Activated CD8-positive, alpha-beta T cell treated with anti-CD3 and anti-CD28 coated beads for 36 hours (primary cell): Measurements from ENCODE around the gene ITGAD. TPM values are rescaled to one million over a fixed set of nuclear protein-coding genes. Genes with fewer than 3 reads are reported as not detected.

Experiments used
- ATAC-seq: fragments of 200-7000 bp; cut with Tn5 transposase; one replicate; pipeline ENCODE4 v1.10.0; 2021; ENCODE audit warnings: mild to moderate bottlenecking, moderate library complexity
- CTCF ChIA-PET: fragments of 350-600 bp; sonication (Branson Sonifier 250); formaldehyde crosslinking; loops from one replicate; lab custom pipeline; 2021; ENCODE audit warnings: antibody characterized with exemption; lab: Charles Lee
- POLR2A ChIA-PET: fragments of 350-600 bp; sonication (Branson Sonifier 250); formaldehyde crosslinking; loops from one replicate; lab custom pipeline; 2021; ENCODE audit warnings: antibody characterized with exemption; lab: Charles Lee
- DNase-seq: peaks from one replicate; pipeline ENCODE4 v3.0.0-alpha.2; 2020
- H3K27ac Mint-ChIP-seq: one replicate; pipeline ENCODE4 v1.8.0; 2021; ENCODE audit warnings: mild to moderate bottlenecking, mixed read lengths
- H3K27me3 Mint-ChIP-seq: one replicate; pipeline ENCODE4 v1.8.0; 2021; ENCODE audit warnings: mixed read lengths
- H3K36me3 Mint-ChIP-seq: one replicate; pipeline ENCODE4 v1.8.0; 2021; ENCODE audit warnings: low read depth, mixed read lengths
- H3K4me1 Mint-ChIP-seq: one replicate; pipeline ENCODE4 v1.8.0; 2021; ENCODE audit warnings: low read depth, mixed read lengths
- H3K4me3 Mint-ChIP-seq: one replicate; pipeline ENCODE4 v1.8.0; 2021; ENCODE audit warnings: mild to moderate bottlenecking, moderate library complexity, mixed read lengths
- H3K9me3 Mint-ChIP-seq: one replicate; pipeline ENCODE4 v1.8.0; 2021; ENCODE audit warnings: mixed read lengths
- intact Hi-C: fragments of 100-400 bp; cut with micrococcal nuclease; formaldehyde crosslinking; loops from one replicate; pipeline ENCODE4 v1.10.0; 2022
- total RNA-seq, 2 experiments: library from RNA; stranded (reverse); gene quantifications; one replicate each; pipeline ENCODE4 v1.2.3, GENCODE V29; 2021
- TF ChIP-seq, protein P1 (sequence below): fragments of 200-600 bp; IDR thresholded peaks from one replicate; pipeline ENCODE4 v1.8.0; 2022; ENCODE audit warnings: antibody characterized with exemption, mild to moderate bottlenecking

ITGAD gene
- total RNA-seq, 2 experiments from 2014 or later = not detected

DNA sequence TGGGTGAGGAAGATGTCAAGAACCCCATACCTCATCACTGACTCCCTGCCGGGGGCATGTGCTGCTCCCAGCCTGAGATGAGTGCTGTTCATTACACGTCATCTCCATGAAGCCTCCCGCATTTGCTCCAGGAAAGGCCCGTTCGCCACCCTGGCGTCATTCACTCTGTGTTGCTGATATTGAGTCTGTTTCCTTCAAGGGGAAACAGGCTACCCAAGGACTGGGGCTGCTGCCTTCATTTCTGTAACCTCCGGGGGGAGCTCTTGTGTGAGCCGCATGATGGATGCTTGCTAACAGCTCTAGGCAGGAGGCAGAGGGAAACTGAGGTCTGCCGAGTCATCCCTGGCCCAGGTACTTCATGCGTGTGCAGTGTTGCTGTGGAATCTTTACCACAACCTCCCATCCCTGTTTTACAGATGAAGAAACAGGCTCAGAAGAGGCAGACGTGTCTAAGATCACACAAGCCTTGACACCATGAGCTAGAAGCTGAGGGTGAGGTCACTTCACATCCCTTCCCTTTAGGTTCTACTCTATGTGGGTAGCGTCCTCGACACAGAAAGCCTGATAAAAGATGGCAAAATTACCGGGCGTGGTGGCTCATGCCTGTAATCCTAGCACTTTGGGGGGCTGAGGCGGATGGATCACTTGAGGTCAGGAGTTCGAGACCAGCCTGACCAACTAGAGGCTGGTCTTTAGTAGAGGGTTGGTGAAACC, 62.6 kb downstream of the ITGAD start:
- Mint-ChIP-seq H3K27ac (peak overlapping the region; percentile 70), H3K9me3 (no peaks in the 10 kb centered on the region), H3K4me3 (peak overlapping the region; percentile 89), H3K4me1 (peaks cover 49% of the 10 kb centered on the region), H3K27me3 (no peaks in the 10 kb centered on the region), H3K36me3 (peaks cover 33% of the 10 kb centered on the region)
- DNase-seq (peak; percentile 62), ATAC-seq (no peak)
- TF ChIP-seq, protein P1, sequence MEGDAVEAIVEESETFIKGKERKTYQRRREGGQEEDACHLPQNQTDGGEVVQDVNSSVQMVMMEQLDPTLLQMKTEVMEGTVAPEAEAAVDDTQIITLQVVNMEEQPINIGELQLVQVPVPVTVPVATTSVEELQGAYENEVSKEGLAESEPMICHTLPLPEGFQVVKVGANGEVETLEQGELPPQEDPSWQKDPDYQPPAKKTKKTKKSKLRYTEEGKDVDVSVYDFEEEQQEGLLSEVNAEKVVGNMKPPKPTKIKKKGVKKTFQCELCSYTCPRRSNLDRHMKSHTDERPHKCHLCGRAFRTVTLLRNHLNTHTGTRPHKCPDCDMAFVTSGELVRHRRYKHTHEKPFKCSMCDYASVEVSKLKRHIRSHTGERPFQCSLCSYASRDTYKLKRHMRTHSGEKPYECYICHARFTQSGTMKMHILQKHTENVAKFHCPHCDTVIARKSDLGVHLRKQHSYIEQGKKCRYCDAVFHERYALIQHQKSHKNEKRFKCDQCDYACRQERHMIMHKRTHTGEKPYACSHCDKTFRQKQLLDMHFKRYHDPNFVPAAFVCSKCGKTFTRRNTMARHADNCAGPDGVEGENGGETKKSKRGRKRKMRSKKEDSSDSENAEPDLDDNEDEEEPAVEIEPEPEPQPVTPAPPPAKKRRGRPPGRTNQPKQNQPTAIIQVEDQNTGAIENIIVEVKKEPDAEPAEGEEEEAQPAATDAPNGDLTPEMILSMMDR = peak; percentile 43
- POLR2A ChIA-PET = interaction anchor here (0.6 to 1.7 kb wide), 4 partner anchors 8 to 414 kb away, joined by 3 to 5 read pairs (median 3); no protein-coding TSS in a partner anchor
- intact Hi-C loops = loop anchor here (10.0 kb wide), 1 partner anchor 409 kb away; no protein-coding TSS in a partner anchor
- CTCF ChIA-PET = interaction anchor here (0.7 to 2.3 kb wide), 17 partner anchors 11 to 413 kb away, joined by 3 to 13 read pairs (median 4); partner anchors contain the start of genes RUSF1 and ZNF843

DNA sequence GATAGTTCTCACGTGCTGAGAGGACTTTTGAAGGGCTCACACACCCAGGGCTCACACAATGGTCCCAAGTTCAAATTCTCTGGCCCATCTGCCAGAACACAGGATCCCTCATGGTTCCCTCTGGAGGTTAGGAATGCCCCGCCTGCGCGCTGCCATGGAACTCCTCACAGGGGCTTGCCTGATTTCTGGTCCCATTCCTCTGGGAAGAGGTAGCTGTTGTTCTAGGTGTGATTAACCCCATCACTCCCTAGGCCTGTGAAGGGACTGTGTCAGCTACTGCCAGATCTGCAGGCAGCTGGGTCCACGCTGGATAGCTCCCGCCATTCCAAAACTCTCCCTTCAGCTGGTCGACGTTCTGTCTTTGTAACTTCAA, 63.8 kb downstream of the ITGAD start:
- ATAC-seq = no peak
- intact Hi-C loops = loop anchor here (10.0 kb wide), 1 partner anchor 408 kb away; no protein-coding TSS in a partner anchor
- Mint-ChIP-seq H3K4me1 (peaks cover 49% of the 10 kb centered on the region), H3K4me3 (peak overlapping the region; percentile 89), H3K27me3 (no peaks in the 10 kb centered on the region), H3K36me3 (peaks cover 33% of the 10 kb centered on the region), H3K9me3 (no peaks in the 10 kb centered on the region), H3K27ac (no peak overlapping the region)
- DNase-seq = no peak
- ChIA-PET CTCF (interaction anchor here (1.3 to 5.1 kb wide), 5 partner anchors 14 to 412 kb away, joined by 3 to 70 read pairs (median 17); partner anchors contain the start of genes TGFB1I1 and ZNF843), POLR2A (interaction anchor here (1.7 to 4.8 kb wide), 5 partner anchors 20 to 413 kb away, joined by 3 to 26 read pairs (median 6); partner anchors contain the start of gene FUS)
- TF ChIP-seq, protein P1 = no peak

DNA sequence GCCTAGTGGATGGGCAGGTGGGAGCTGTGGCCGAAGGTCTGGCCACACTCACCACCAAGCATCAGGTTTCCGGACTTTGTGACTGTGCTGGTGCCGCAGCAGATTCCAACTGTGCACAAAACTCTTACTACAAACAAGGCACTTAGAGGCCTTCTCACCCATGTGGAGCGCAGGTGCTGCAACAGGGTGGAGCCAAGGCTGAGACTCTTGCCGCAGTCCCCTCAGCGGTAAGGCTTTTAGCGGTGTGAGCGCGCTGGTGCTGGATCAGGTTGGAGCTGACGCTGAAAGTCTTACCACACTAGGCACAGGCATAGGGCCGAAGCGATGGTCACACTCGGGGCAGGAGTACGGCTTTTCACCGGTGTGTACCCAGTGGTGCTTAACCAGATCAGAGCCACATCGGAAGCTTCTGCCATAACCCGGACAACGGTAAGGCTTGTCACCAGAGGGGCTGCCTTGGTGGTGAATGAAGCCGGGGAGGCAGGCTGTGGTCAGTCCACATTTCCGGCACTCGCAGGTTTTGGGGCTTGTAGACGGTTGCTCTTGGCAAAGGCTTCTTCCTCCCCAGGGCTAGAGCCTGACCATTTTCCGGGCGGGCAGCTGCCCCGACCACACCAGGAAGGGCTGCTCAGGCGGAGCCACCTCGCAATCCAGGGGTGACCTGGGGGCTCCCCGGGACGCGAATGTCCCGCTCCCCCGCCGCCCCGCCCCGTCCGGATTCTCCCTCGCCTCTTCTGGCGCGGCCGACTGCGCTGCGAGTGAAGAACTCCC, 65.1 kb downstream of the ITGAD start:
- Mint-ChIP-seq H3K27ac (peak overlapping the region; percentile 97), H3K27me3 (no peaks in the 10 kb centered on the region), H3K9me3 (no peaks in the 10 kb centered on the region), H3K4me1 (peaks cover 44% of the 10 kb centered on the region), H3K36me3 (peaks cover 33% of the 10 kb centered on the region), H3K4me3 (peak overlapping the region; percentile 89)
- intact Hi-C loops = loop anchor here (10.0 kb wide), 1 partner anchor 407 kb away; no protein-coding TSS in a partner anchor
- peak; percentile 77 for DNase-seq
- CTCF ChIA-PET = interaction anchor here (0.7 to 5.1 kb wide), 11 partner anchors 10 to 414 kb away, joined by 3 to 70 read pairs (median 5); partner anchors contain the start of genes TGFB1I1, ZNF646, ZNF668 and ZNF843
- TF ChIP-seq, protein P1 = no peak
- POLR2A ChIA-PET = interaction anchor here (0.5 to 4.8 kb wide), 27 partner anchors 10 to 501 kb away, joined by 3 to 26 read pairs (median 4); partner anchors contain the start of genes FUS, PYDC1, RUSF1 and SETD1A
- peak; percentile 3 for ATAC-seq

DNA sequence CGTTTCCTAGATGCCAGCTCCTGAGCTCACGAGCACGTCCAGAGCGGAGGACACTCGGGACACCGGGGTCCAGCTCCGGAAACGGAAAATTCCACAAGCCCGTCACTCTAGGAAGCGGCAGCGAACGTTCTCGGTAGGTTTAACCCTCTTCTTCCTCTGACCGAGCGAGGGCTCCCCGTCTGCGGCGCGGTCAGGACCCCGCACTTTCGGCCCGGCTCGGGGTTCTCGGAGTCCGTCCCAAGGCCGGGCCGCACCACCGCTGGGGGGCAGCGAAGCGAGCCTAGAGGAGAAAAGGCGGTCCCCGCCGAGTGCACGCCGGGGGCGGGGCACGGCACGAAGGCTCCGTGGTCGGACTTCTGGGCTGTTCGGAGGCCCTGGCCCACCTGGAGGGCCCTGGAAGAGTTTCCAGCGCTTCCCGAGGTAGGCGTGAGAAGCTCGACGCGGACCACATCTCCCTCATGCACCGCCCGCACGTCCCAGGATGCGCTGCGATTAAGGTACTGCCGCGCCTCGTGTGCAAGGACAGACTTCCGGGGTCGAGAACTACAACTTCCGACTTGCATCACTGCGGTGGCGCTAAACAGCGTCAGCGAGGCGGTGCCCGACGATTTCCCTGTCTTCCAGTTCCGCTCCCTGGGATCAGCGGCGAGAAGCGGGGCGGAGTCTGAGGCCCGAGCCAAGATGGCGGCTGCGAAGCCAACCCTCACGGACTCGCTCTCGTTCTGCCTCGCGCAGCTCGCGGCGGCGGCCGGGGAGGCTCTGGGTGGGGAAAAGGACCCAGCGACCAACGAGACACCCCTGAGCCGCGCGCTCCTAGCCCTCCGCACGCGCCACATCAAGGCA, 65.9 kb downstream of the ITGAD start, which contains the start of gene ARMC5:
Gene ARMC5 (plus strand): TSS at position 658 of the 843 bp plus-strand sequence. CDS start 24 bp downstream, at position 682.
- ATAC-seq = peak; percentile 77
- ChIA-PET POLR2A (interaction anchor here (0.5 to 4.8 kb wide), 24 partner anchors 11 to 502 kb away, joined by 3 to 26 read pairs (median 4); partner anchors contain the start of genes FUS, PYDC1, RUSF1 and SETD1A), CTCF (interaction anchor here (0.9 to 5.1 kb wide), 19 partner anchors 8 to 505 kb away, joined by 3 to 70 read pairs (median 7); partner anchors contain the start of genes RUSF1, TGFB1I1, ZNF267 and ZNF646)
- peak; percentile 98 for DNase-seq
- H3K4me1 Mint-ChIP-seq = peaks cover 39% of the 10 kb centered on the region
- peaks cover 29% of the 10 kb centered on the region for H3K36me3 Mint-ChIP-seq
- H3K9me3 Mint-ChIP-seq = no peaks in the 10 kb centered on the region
- H3K27me3 Mint-ChIP-seq = no peaks in the 10 kb centered on the region
- TF ChIP-seq, protein P1 = peak; percentile 73
- intact Hi-C loops = loop anchor here (10.0 kb wide), 1 partner anchor 406 kb away; no protein-coding TSS in a partner anchor
- H3K4me3 Mint-ChIP-seq = peak within 1 kb of the TSS; percentile 91
- H3K27ac Mint-ChIP-seq = peak within 1 kb of the TSS; percentile 97
